MM.1S (cell line): ENCODE results near the gene UGT1A1.

ENCODE experiments used
- DNase-seq: peaks from one replicate; pipeline ENCODE4 v3.0.0-alpha.2; 2015
- H2AFZ ChIP-seq: fragments of 300-600 bp; sonication (generic); 2 replicates; pipeline ENCODE4 v1.6.0; 2016; ENCODE audit warnings: antibody characterized with exemption, low read length
- H3F3A ChIP-seq: fragments of 300-600 bp; sonication (generic); 2 replicates; pipeline ENCODE4 v1.6.1; 2016; ENCODE audit warnings: mild to moderate bottlenecking, antibody characterized with exemption, low read length, moderate library complexity, mixed read lengths; ENCODE audit not compliant: insufficient read depth
- H3K27ac ChIP-seq: fragments of 300-600 bp; sonication (generic); 2 replicates; pipeline ENCODE4 v1.5.1; 2016; ENCODE audit warnings: mild to moderate bottlenecking, low read length
- H3K27me3 ChIP-seq: fragments of 300-600 bp; sonication (generic); replicated peaks from 2 replicates; pipeline ENCODE4 v1.6.0; 2016; ENCODE audit warnings: low read length; ENCODE audit not compliant: insufficient read depth
- H3K36me3 ChIP-seq: fragments of 300-600 bp; sonication (generic); replicated peaks from 2 replicates; pipeline ENCODE4 v1.6.1; 2016; ENCODE audit warnings: mild to moderate bottlenecking, low read length, mixed read lengths; ENCODE audit not compliant: insufficient read depth
- H3K4me1 ChIP-seq: fragments of 300-600 bp; sonication (generic); 2 replicates; pipeline ENCODE4 v1.6.1; 2016; ENCODE audit warnings: low read length, mixed read lengths
- H3K4me2 ChIP-seq: fragments of 300-600 bp; sonication (generic); 2 replicates; pipeline ENCODE4 v1.6.0; 2016; ENCODE audit warnings: low read depth, low read length
- H3K4me3 ChIP-seq: fragments of 300-600 bp; sonication (generic); 2 replicates; pipeline ENCODE4 v1.5.1; 2016; ENCODE audit warnings: low read length, mixed read lengths
- H3K79me2 ChIP-seq: fragments of 300-600 bp; sonication (generic); 2 replicates; pipeline ENCODE4 v1.6.1; 2016; ENCODE audit warnings: mixed run types, low read length, mixed read lengths
- H3K9ac ChIP-seq: fragments of 300-600 bp; sonication (generic); 2 replicates; pipeline ENCODE4 v1.6.1; 2016; ENCODE audit warnings: low read length, mixed read lengths
- H3K9me2 ChIP-seq: fragments of 300-600 bp; sonication (generic); replicated peaks from 2 replicates; pipeline ENCODE4 v1.6.1; 2016; ENCODE audit warnings: mild to moderate bottlenecking, low read length, mixed read lengths; ENCODE audit not compliant: insufficient read depth
- H3K9me3 ChIP-seq: fragments of 300-600 bp; sonication (generic); replicated peaks from 2 replicates; pipeline ENCODE4 v1.6.1; 2016; ENCODE audit warnings: mild to moderate bottlenecking, low read length, mixed read lengths; ENCODE audit not compliant: insufficient read depth
- H4K20me1 ChIP-seq: fragments of 300-600 bp; sonication (generic); 2 replicates; pipeline ENCODE4 v1.6.1; 2016; ENCODE audit warnings: mild to moderate bottlenecking, low read length, moderate library complexity, mixed read lengths; ENCODE audit not compliant: insufficient read depth
- EZH2 ChIP-seq: fragments of 300-600 bp; sonication (generic); optimal IDR thresholded peaks from 2 replicates; pipeline ENCODE3; 2017; ENCODE audit warnings: low read depth, mild to moderate bottlenecking, antibody characterized with exemption, low read length, mixed read lengths
- EZH2phosphoT487 ChIP-seq: fragments of 300-600 bp; sonication (generic); IDR thresholded peaks from 2 replicates; pipeline ENCODE4 v1.6.1; 2018; ENCODE audit warnings: antibody characterized with exemption, low read length
- TF ChIP-seq, protein P1 (sequence below): fragments of 300-600 bp; sonication (generic); IDR thresholded peaks from 2 replicates; pipeline ENCODE4 v1.5.1; 2016; ENCODE audit warnings: antibody characterized with exemption, low read length, mixed read lengths

Gene UGT1A1

DNA sequence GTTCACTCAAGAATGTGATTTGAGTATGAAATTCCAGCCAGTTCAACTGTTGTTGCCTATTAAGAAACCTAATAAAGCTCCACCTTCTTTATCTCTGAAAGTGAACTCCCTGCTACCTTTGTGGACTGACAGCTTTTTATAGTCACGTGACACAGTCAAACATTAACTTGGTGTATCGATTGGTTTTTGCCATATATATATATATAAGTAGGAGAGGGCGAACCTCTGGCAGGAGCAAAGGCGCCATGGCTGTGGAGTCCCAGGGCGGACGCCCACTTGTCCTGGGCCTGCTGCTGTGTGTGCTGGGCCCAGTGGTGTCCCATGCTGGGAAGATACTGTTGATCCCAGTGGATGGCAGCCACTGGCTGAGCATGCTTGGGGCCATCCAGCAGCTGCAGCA is at the start of gene UGT1A1:
Gene UGT1A1, plus strand, starts transcription at position 228 of the 400 bp plus-strand sequence. Its CDS starts 18 bp downstream, at position 246.
- H3K27me3 ChIP-seq = no peaks in the 10 kb centered on the region
- H3K27ac ChIP-seq = no peak within 1 kb of the TSS
- H3K79me2 ChIP-seq = no peaks in the 10 kb centered on the region

DNA sequence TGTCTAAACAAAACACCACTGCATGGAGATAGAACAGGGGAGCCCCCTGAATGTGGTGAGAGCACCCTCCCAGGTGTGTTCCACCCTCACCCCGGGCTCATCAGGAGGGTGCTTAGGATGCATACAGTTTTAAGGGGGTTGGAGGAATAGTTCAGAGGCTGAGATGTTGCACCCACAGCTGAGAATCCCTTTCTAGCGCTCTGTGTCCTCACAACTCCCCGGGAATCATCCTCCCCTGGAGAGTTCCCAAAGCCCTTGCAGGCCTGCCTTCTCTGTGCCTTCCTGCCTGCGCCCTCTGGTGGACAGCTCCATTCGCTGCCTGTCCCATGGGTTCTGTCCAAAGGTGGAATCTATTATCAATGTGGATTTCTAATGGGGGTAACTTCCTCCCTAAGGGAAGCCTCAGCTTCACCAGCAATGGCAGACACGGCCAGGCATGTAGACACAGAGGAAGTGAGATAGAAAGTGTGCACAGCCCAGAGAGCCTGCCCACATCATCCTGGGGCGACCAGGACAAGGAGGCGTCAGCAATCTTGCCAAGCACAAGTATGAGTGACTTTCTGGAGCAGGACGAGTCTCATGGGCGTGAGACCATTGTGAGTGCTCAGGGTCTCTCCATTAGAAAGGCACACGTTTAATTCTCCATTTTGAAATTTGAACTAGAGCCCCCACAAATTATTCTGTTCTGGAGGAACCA is 48.6 kb upstream of the UGT1A1 start:
- Histone ChIP-seq H3K9me3 (no peaks in the 10 kb centered on the region), H3K36me3 (no peaks in the 10 kb centered on the region), H3K27ac (no peak overlapping the region), H3K27me3 (no peaks in the 10 kb centered on the region), H3K4me2 (no peak overlapping the region), H3K79me2 (no peaks in the 10 kb centered on the region), H3K9me2 (no peaks in the 10 kb centered on the region), H4K20me1 (no peaks in the 10 kb centered on the region), H3K9ac (no peak overlapping the region), H3K4me1 (no peaks in the 10 kb centered on the region), H3K4me3 (no peak overlapping the region), H3F3A (no peaks in the 10 kb centered on the region), H2AFZ (no peak overlapping the region)
- no peak for TF ChIP-seq EZH2phosphoT487
- TF ChIP-seq, protein P1, sequence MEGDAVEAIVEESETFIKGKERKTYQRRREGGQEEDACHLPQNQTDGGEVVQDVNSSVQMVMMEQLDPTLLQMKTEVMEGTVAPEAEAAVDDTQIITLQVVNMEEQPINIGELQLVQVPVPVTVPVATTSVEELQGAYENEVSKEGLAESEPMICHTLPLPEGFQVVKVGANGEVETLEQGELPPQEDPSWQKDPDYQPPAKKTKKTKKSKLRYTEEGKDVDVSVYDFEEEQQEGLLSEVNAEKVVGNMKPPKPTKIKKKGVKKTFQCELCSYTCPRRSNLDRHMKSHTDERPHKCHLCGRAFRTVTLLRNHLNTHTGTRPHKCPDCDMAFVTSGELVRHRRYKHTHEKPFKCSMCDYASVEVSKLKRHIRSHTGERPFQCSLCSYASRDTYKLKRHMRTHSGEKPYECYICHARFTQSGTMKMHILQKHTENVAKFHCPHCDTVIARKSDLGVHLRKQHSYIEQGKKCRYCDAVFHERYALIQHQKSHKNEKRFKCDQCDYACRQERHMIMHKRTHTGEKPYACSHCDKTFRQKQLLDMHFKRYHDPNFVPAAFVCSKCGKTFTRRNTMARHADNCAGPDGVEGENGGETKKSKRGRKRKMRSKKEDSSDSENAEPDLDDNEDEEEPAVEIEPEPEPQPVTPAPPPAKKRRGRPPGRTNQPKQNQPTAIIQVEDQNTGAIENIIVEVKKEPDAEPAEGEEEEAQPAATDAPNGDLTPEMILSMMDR = peak; percentile 90
- DNase-seq = peak; percentile 61

More for the DNA sequence above, at the start of gene UGT1A1:
- no peaks in the 10 kb centered on the region for H3K36me3 ChIP-seq
- no peak within 1 kb of the TSS for H3K9ac ChIP-seq
- no peak within 1 kb of the TSS for H3K4me2 ChIP-seq
- no peak within 1 kb of the TSS for H3K4me3 ChIP-seq
- TF ChIP-seq EZH2phosphoT487 (no peak), EZH2 (no peak)
- TF ChIP-seq, protein P1 = no peak
- no peaks in the 10 kb centered on the region for H3K9me3 ChIP-seq
- H4K20me1 ChIP-seq = no peaks in the 10 kb centered on the region
- no peaks in the 10 kb centered on the region for H3K4me1 ChIP-seq
- no peaks in the 10 kb centered on the region for H3F3A ChIP-seq
- no peak for DNase-seq
- no peaks in the 10 kb centered on the region for H3K9me2 ChIP-seq
- H2AFZ ChIP-seq = no peak within 1 kb of the TSS

DNA sequence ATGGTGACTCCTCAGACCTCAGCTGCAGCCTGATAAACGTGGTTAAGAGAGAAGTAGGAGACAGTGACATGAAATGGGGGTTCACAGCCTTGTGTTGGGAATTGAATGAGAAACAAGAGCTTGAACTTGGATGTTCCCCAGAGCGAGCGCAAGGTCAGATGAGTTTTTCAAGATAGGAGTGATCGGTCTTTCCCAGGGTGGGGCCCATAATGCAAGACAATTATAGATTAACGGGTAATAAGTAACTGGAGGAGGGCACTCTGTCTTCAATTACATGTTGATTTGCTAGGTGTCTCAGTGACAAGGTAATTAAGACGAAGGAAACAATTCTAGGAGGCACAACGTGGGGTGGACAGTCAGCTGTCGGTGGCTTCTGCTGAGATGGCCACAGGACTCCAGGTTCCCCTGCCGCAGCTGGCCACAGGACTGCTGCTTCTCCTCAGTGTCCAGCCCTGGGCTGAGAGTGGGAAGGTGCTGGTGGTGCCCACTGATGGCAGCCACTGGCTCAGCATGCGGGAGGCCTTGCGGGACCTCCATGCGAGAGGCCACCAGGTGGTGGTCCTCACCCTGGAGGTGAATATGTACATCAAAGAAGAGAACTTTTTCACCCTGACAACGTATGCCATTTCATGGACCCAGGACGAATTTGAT is 47.3 kb upstream of the UGT1A1 start, which contains the start of gene UGT1A5:
Gene UGT1A5, plus strand, starts transcription at position 297 of the 651 bp plus-strand sequence. Its CDS starts 85 bp downstream, at position 382.
- Histone ChIP-seq H3K79me2 (no peaks in the 10 kb centered on the region), H2AFZ (no peak within 1 kb of the TSS), H3K9me3 (no peaks in the 10 kb centered on the region), H3K9ac (no peak within 1 kb of the TSS), H3K27ac (no peak within 1 kb of the TSS), H3K36me3 (no peaks in the 10 kb centered on the region), H4K20me1 (no peaks in the 10 kb centered on the region), H3K9me2 (no peaks in the 10 kb centered on the region), H3K27me3 (no peaks in the 10 kb centered on the region), H3K4me3 (no peak within 1 kb of the TSS), H3K4me1 (no peaks in the 10 kb centered on the region), H3K4me2 (no peak within 1 kb of the TSS), H3F3A (no peaks in the 10 kb centered on the region)
- TF ChIP-seq, protein P1 = no peak
- TF ChIP-seq EZH2phosphoT487 (no peak), EZH2 (no peak)
- no peak for DNase-seq
